Lower leg skin (tissue), 3 donors: Measurements from ENCODE around the gene BRWD1.

Source experiments
- POLR2A ChIP-seq, 2 donors: fragments of 450-650 bp; IDR thresholded peaks; one replicate each; pipeline ENCODE4 v1.6.1; 2016 to 2017; ENCODE audit warnings: antibody characterized with exemption in 2 of 2, mild to moderate bottlenecking in 1 of 2, moderate library complexity in 1 of 2
- TF ChIP-seq, protein P1 (sequence below), 3 donors: fragments of 450-650 bp; IDR thresholded peaks; one replicate each; pipeline ENCODE4 v1.5.1; 2016; ENCODE audit warnings: antibody characterized with exemption in 3 of 3, mild to moderate bottlenecking in 3 of 3, moderate library complexity in 2 of 3

DNA sequence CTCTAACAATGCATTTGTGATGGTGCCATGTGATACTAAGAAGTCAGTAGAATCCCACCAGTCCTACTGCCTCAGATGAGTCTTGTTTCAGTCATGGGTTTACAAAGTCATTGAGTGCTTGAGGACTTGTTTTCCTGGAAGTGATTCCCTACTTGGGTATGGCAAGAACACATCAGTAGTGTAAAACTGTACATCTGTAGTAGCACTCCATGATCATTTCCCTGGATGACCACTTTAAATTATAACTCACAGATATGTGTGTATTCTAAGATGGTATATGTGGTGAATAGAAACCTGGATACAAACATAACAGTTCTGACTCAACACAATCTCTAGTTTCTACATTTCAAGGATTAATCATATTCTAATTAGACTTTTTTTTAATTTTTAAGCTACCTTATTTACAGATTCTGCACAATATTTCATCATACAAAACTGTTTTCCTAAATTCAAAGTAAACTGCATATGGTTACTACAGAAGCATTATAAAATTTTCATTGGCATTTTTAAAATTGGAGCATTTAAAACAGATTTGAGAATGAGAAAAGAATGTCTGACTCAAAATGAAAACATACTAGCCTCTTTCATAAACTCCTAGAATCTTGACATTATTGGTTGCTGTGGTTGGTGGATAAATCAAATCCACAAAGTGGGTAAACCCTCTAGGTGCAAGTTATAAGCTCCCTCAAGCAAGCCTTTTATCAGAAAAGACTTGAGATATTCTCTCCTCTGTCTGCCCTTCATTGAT, 123.4 kb downstream of the BRWD1 start:
- no peak for TF ChIP-seq POLR2A (IDR thresholded peaks at IDR 0.05)
- TF ChIP-seq, protein P1, sequence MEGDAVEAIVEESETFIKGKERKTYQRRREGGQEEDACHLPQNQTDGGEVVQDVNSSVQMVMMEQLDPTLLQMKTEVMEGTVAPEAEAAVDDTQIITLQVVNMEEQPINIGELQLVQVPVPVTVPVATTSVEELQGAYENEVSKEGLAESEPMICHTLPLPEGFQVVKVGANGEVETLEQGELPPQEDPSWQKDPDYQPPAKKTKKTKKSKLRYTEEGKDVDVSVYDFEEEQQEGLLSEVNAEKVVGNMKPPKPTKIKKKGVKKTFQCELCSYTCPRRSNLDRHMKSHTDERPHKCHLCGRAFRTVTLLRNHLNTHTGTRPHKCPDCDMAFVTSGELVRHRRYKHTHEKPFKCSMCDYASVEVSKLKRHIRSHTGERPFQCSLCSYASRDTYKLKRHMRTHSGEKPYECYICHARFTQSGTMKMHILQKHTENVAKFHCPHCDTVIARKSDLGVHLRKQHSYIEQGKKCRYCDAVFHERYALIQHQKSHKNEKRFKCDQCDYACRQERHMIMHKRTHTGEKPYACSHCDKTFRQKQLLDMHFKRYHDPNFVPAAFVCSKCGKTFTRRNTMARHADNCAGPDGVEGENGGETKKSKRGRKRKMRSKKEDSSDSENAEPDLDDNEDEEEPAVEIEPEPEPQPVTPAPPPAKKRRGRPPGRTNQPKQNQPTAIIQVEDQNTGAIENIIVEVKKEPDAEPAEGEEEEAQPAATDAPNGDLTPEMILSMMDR (IDR thresholded peaks at IDR 0.05) = no peak
